B cell (primary cell): ENCODE measurements around the gene MOK. TPM values are rescaled to one million over a fixed set of nuclear protein-coding genes. Genes with fewer than 3 reads are reported as not detected.

Source experiments
- ATAC-seq: fragments of 200-7000 bp; cut with Tn5 transposase; one replicate; pipeline ENCODE4 v1.10.0; 2021; ENCODE audit warnings: low read depth, mild to moderate bottlenecking, moderate number of reproducible peaks, moderate library complexity
- CTCF ChIA-PET: fragments of 350-600 bp; sonication (Branson Sonifier 250); formaldehyde crosslinking; loops from one replicate; lab custom pipeline; 2021; ENCODE audit warnings: antibody characterized with exemption, inconsistent platforms; lab: Charles Lee
- POLR2A ChIA-PET: fragments of 350-600 bp; sonication (Branson Sonifier 250); formaldehyde crosslinking; loops from one replicate; lab custom pipeline; 2021; ENCODE audit warnings: antibody characterized with exemption; lab: Charles Lee
- DNase-seq: peaks from one replicate; pipeline ENCODE4 v3.0.0; 2013
- H2AFZ ChIP-seq: 2 replicates; pipeline ENCODE4 v1.6.1; 2012; ENCODE audit warnings: mild to moderate bottlenecking, low read depth, low read length; ENCODE audit not compliant: insufficient read depth, poor library complexity, severe bottlenecking
- H3K27ac ChIP-seq, 2 donors: 1 replicate in 1 of 2; 2 replicates in 1 of 2; pipeline ENCODE4 v1.5.1; 2012 to 2013; ENCODE audit warnings: low read length in 2 of 2, mild to moderate bottlenecking in 2 of 2, moderate library complexity in 1 of 2
- H3K27me3 ChIP-seq, 4 experiments: fragments of 200-600 bp in 1 of 4; sonication (generic) in 1 of 4; replicated peaks in 1 of 4; 1 replicate in 2 of 4; 2 replicates in 2 of 4; pipeline versions ENCODE4 v1.6.1 to v1.7.0; 2013 to 2016; ENCODE audit warnings: low read length in 3 of 4, mild to moderate bottlenecking in 2 of 4, mixed read lengths in 1 of 4, moderate library complexity in 1 of 4; ENCODE audit not compliant: insufficient read depth in 4 of 4, control insufficient read depth in 3 of 4; ENCODE audit errors: control extremely low read depth in 1 of 4
- H3K36me3 ChIP-seq, 2 experiments: replicated peaks in 1 of 2; 1 replicate in 1 of 2; 2 replicates in 1 of 2; pipeline versions ENCODE4 v1.6.1 to v1.7.1; 2013; ENCODE audit warnings: low read length in 1 of 2; ENCODE audit not compliant: insufficient read depth in 2 of 2, control insufficient read depth in 1 of 2; ENCODE audit errors: control extremely low read depth in 1 of 2, extremely low read depth in 1 of 2
- H3K4me1 ChIP-seq, 2 donors: fragments of 200-600 bp in 1 of 2; sonication (generic) in 1 of 2; 1 replicate in 1 of 2; 2 replicates in 1 of 2; pipeline versions ENCODE4 v1.5.1 to v1.6.1; 2013 to 2017; ENCODE audit warnings: low read length in 2 of 2; ENCODE audit not compliant: control insufficient read depth in 2 of 2, insufficient read depth in 2 of 2
- H3K4me2 ChIP-seq: replicated peaks from 2 replicates; pipeline ENCODE3; 2012; ENCODE audit warnings: mild to moderate bottlenecking, low read depth, low read length; ENCODE audit not compliant: poor library complexity, severe bottlenecking
- H3K4me3 ChIP-seq, 5 experiments: fragments of 200-600 bp in 1 of 5; sonication (generic) in 1 of 5; 1 replicate in 3 of 5; 2 replicates in 2 of 5; pipeline versions ENCODE4 v1.5.1 to v1.7.0; 2011 to 2016; ENCODE audit warnings: low read length in 4 of 5, mild to moderate bottlenecking in 4 of 5, low read depth in 2 of 5, control low read depth in 1 of 5, moderate library complexity in 1 of 5; ENCODE audit not compliant: insufficient read depth in 1 of 5; ENCODE audit errors: control extremely low read depth in 1 of 5, extremely low read depth in 1 of 5
- H3K79me2 ChIP-seq: fragments of 200-600 bp; sonication (generic); one replicate; pipeline ENCODE4 v1.6.0; 2016; ENCODE audit warnings: low read length; ENCODE audit not compliant: control insufficient read depth, insufficient read depth
- H3K9ac ChIP-seq: fragments of 200-600 bp; sonication (generic); 2 replicates; pipeline ENCODE4 v1.6.1; 2017; ENCODE audit warnings: mild to moderate bottlenecking, low read length, moderate library complexity
- H3K9me3 ChIP-seq, 3 donors: one replicate each; pipeline versions ENCODE4 v1.6.1 to v1.7.1; 2013; ENCODE audit warnings: low read length in 2 of 3; ENCODE audit not compliant: control insufficient read depth in 2 of 3, insufficient read depth in 1 of 3; ENCODE audit errors: control extremely low read depth in 1 of 3
- H4K20me1 ChIP-seq: 2 replicates; pipeline ENCODE4 v1.6.0; 2012; ENCODE audit warnings: mild to moderate bottlenecking, low read length; ENCODE audit not compliant: insufficient read depth, control insufficient read depth, poor library complexity, severe bottlenecking
- H3K27ac Mint-ChIP-seq: one replicate; pipeline ENCODE4 v1.8.0; 2021; ENCODE audit warnings: mixed read lengths
- H3K27me3 Mint-ChIP-seq: one replicate; pipeline ENCODE4 v1.8.0; 2021; ENCODE audit warnings: mixed read lengths
- H3K4me1 Mint-ChIP-seq: one replicate; pipeline ENCODE4 v1.8.0; 2021; ENCODE audit warnings: mixed read lengths
- H3K4me3 Mint-ChIP-seq: one replicate; pipeline ENCODE4 v1.8.0; 2021; ENCODE audit warnings: mixed read lengths
- H3K9me3 Mint-ChIP-seq: one replicate; pipeline ENCODE4 v1.8.0; 2022; ENCODE audit warnings: mixed read lengths; ENCODE audit not compliant: insufficient read depth
- EZH2 ChIP-seq: IDR thresholded peaks from 2 replicates; pipeline ENCODE4 v1.6.1; 2012; ENCODE audit warnings: borderline replicate concordance, low read depth, mild to moderate bottlenecking, moderate library complexity, low read length; ENCODE audit not compliant: insufficient read depth, poor library complexity, severe bottlenecking
- WGBS: methylation state at CpG from one replicate; pipeline ENCODE4 v1.1.5; 2013; ENCODE audit warnings: missing lambda C conversion rate; ENCODE audit not compliant: insufficient coverage; 5-methylcytosine and 5-hydroxymethylcytosine counted together
- intact Hi-C: fragments of 100-400 bp; cut with micrococcal nuclease; formaldehyde crosslinking; loops from one replicate; pipeline ENCODE4 v1.10.0; 2022
- polyA plus RNA-seq: library from polyadenylated mRNA; depleted of rRNA; stranded (reverse); fragments of >200 nt; gene quantifications from 2 replicates; pipeline ENCODE4 v1.2.3, GENCODE V29; 2012
- total RNA-seq, 2 donors: library from RNA; stranded (reverse); fragments of 120-200 nt in 1 of 2; gene quantifications; 1 replicate in 1 of 2; 2 replicates in 1 of 2; pipeline versions ENCODE4 v1.2.3 to v1.2.4, GENCODE V29; 2013 to 2022
- TF ChIP-seq, protein P1 (sequence below): fragments of 200-600 bp; IDR thresholded peaks from one replicate; pipeline ENCODE4 v1.8.0; 2022; ENCODE audit warnings: antibody characterized with exemption, mild to moderate bottlenecking

Gene MOK
- total and polyA plus RNA-seq, 2 donors (not counting 1 experiment from before 2014, with no cell fraction given): 1.2 to 3.0 TPM

DNA sequence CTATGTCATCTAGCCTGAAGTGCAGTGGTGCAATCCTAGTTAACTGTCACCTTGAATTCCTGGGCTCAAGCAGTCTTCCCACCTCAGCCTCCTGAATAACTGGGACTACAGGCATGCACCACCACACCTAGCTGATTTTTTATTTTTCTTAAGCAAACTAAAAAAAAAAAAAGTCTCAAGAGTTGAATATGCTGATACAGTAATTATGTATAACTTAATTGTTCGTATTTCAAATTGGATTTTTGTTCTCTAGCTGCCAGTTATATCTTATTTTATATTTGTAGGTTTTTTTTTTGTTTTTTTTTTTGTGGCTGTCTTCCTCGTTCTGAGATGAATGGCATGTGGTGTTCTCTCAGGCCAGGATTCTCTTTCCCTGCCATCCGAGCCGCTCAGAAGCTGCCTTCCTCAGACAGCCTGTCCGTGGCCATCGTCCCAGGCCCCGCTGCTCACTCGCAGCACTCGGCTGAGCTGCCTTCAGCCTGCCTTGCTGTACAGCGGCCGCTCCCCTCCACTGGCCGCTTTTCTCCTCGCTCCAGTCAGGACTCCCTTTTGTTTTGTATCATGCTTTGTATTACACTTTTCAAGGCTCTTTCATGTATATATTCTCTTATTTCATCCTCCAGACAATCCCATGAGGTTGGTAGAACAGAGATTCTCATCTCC is 112.0 kb downstream of the MOK start:
- no peak overlapping the region for H3K4me3 Mint-ChIP-seq
- H3K27me3 Mint-ChIP-seq: no peaks in the 10 kb centered on the region
- POLR2A ChIA-PET: no interaction called here
- Histone ChIP-seq H3K79me2 (peaks cover 68% of the 10 kb centered on the region), H3K27me3 (no peaks in the 10 kb centered on the region), H3K9me3 (no peaks in the 10 kb centered on the region), H3K4me3 (no peak overlapping the region), H3K4me1 (peaks cover 6 to 12% of the 10 kb centered on the region in 2 donors), H3K9ac (no peak overlapping the region), H2AFZ (no peak overlapping the region), H3K4me2 (no peak overlapping the region), H4K20me1 (peaks cover 74% of the 10 kb centered on the region), H3K36me3 (peaks cover 14 to 25% of the 10 kb centered on the region in 2 experiments), H3K27ac (no peak overlapping the region)
- WGBS: 96% methylated on average over 3 of the region's 13 CpGs
- TF ChIP-seq, protein P1, sequence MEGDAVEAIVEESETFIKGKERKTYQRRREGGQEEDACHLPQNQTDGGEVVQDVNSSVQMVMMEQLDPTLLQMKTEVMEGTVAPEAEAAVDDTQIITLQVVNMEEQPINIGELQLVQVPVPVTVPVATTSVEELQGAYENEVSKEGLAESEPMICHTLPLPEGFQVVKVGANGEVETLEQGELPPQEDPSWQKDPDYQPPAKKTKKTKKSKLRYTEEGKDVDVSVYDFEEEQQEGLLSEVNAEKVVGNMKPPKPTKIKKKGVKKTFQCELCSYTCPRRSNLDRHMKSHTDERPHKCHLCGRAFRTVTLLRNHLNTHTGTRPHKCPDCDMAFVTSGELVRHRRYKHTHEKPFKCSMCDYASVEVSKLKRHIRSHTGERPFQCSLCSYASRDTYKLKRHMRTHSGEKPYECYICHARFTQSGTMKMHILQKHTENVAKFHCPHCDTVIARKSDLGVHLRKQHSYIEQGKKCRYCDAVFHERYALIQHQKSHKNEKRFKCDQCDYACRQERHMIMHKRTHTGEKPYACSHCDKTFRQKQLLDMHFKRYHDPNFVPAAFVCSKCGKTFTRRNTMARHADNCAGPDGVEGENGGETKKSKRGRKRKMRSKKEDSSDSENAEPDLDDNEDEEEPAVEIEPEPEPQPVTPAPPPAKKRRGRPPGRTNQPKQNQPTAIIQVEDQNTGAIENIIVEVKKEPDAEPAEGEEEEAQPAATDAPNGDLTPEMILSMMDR: no peak
- no peak for TF ChIP-seq EZH2
- CTCF ChIA-PET: no interaction called here
- H3K4me1 Mint-ChIP-seq: peaks cover 31% of the 10 kb centered on the region
- H3K27ac Mint-ChIP-seq: no peak overlapping the region
- no peaks in the 10 kb centered on the region for H3K9me3 Mint-ChIP-seq
- DNase-seq (no peak), ATAC-seq (no peak)
- intact Hi-C loops: no loop called here

DNA sequence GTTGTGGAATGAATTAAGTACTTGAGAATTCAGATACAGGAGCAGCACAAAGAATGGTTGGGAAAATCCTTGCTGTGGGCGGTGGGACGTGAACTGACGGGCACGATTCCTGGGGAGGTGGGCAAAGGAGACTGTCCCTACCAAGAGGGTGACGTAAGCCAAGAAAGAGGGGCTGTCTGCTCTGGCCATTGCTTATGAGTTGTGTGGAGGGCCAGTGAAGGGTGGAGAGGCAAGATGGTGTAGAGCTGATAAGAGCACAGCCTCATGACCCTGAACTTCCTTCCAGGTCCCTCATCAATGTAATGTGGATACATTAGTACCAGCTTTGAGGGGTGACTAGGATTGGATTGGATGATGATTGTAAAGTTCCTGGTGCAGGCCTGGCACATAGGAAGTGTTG is 115.1 kb downstream of the MOK start:
- Histone ChIP-seq H3K27me3 (no peaks in the 10 kb centered on the region), H3K4me3 (no peak overlapping the region), H3K9me3 (no peaks in the 10 kb centered on the region), H3K4me1 (peaks cover 6 to 11% of the 10 kb centered on the region in 2 donors), H3K36me3 (no peaks in the 10 kb centered on the region), H3K27ac (no peak overlapping the region), H4K20me1 (peaks cover 82% of the 10 kb centered on the region), H3K4me2 (no peak overlapping the region), H3K79me2 (peaks cover 70% of the 10 kb centered on the region), H2AFZ (no peak overlapping the region), H3K9ac (no peak overlapping the region)
- no peak for ATAC-seq
- DNase-seq: no peak
- H3K4me1 Mint-ChIP-seq: peaks cover 49% of the 10 kb centered on the region
- intact Hi-C loops: no loop called here
- ChIA-PET CTCF (interaction anchor here (1.0 kb wide), 1 partner anchor 46 kb away, joined by 3 read pairs; no protein-coding TSS in a partner anchor), POLR2A (no interaction called here)
- TF ChIP-seq EZH2: no peak
- TF ChIP-seq, protein P1: no peak
- H3K27me3 Mint-ChIP-seq: no peaks in the 10 kb centered on the region
- WGBS: 100% methylated on average over 3 of the region's 5 CpGs
- H3K9me3 Mint-ChIP-seq: no peaks in the 10 kb centered on the region
- no peak overlapping the region for H3K4me3 Mint-ChIP-seq
- no peak overlapping the region for H3K27ac Mint-ChIP-seq
